ENCODE results near the gene ZNF678.

ZNF678 gene

DNA sequence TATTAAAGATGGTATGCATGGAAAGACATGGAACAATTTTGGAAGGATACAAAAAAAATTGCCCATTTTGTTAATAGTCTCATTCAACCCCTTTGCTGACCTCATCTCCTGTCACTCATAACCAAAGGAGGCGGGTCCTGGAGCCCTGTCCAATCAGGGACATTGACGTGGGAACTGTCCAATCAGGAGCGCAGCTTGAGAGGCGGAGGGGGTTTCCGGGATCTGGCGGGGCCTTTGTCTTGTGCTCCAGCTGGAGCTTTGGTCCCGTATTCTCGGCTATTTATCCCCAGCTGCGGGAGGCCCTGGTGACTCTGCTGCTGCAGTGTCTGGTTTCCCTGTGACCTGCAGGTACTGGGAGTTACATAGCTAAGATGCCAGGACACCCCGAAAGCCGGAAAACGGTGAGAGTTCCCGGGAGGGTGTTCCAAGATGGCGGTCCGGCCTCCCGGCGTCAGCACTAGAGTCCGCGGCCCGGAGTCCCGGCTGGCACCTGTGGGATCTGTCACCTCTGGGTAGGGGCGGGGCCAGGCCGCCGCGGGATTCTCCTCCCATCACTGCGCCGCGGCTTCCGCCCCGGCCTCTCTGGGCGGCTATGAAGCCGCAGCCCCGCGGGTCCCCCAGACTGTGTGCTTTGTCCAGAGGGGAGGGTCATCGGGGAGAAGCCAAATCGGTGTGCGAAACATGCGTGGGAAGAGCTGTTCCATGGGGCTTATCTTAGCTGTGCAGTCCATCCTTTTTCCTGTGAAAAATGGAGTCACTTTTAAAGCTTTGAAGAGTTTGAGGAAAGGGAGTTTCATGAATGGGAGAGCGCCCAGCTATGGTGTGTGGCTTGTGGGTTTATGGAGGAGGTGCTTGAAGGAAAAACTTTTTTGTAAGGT lies at the start of gene ZNF678:
TSS of gene ZNF678 (plus strand) at position 233 of the 878 bp plus-strand sequence. CDS start 87,436 bp downstream, outside the sequence.
- peak; percentile 68 to 71 for DNase-seq (ENCODE audit: low read depth in 2 of 2)

- no peak for DNase-seq (ENCODE audit: low read depth in 2 of 2)
These were observed 44.5 kb upstream of the ZNF678 start for GRCh38 chr1:227518876-227519275.

- no peak for DNase-seq (ENCODE audit: low read depth in 2 of 2)
These were observed 41.6 kb upstream of the ZNF678 start for GRCh38 chr1:227521782-227522181.

DNA sequence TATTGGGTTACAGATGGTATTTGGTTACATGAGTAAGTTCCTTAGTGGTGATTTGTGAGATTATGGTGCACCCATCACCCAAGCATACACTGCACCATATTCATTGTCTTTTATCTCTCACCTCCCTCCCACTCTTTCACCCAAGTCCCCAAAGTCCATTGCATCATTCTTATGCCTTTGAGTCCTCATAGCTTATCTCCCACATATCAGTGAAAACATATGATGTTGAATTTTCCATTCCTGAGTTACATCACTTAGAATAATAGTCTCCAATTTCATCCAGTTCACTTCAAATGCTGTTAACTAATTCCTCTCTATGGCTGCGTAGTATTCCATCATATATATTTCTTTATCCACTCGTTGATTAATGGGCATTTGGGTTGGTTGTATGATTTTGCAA lies 36.8 kb upstream of the ZNF678 start:
- DNase-seq (ENCODE audit: low read depth in 2 of 2) = no peak

GRCh38 chr1:227532019-227532619 lies 31.2 kb upstream of the ZNF678 start:
- DNase-seq (ENCODE audit: low read depth in 2 of 2) = no peak

DNA sequence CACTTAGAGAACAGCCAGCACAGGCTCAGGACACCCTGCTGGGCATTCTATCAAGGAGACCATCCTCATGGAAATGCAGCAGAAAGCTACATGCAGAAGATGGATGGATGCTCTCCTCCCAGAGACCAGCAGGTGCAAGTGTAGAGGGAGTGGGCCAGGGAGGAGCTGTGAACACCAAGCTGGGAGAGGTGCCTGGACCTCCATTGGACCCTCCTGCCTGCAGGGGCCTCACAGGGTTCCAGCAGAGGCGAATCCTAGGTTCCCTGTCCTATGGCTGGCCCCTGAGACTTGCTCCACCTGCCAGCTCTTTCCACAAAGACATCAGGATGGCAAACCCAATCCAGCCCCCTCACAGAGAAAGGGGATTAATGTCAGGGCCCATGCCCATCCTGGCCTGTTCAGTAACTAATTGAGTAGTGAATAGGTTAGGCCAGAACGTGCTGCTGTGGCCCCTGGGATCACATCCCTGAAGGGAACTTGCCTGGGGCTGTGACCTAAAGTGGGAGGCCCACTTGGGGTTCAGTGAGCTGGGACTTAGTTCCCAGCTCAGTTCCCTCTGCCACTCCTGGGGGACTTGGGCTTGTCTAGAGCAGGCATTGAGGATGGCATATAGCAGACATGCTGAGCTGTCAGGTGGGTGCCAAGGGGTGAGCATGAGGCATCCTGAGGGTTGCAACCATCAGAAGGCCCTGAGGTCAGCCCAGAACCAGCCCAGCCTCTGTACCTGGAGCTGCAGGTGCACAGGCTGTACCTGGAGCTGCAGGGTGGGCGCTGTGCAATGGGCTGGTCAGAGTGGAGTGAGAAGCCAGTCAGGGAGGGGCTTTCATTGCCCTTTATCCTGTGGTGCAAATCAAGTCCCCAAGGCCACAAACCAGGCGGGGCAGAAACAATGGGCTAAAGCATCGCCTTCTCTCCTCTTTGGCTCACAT lies 22.9 kb upstream of the ZNF678 start:
- DNase-seq (ENCODE audit: low read depth in 2 of 2) = no peak

DNA sequence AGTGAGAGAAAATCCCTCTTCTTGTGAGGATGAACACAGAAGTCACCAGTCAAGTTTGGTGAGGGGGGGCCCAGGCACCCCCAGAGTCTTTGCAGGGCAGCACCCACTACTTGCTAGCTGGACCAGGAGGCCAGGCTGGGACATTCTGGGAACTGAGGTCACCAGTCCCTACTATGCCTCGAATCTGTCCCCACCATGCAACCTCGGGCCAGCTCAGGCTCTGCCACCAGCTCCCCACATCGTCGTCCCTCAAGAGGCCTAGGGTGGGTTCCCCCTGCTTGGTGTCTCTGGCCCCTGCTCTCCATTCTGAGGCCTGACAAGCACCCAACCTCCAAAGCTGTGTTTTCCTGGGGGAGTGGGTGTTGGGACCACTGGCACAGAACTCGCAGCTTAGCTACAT lies 22.2 kb upstream of the ZNF678 start:
- DNase-seq (ENCODE audit: low read depth in 2 of 2) = no peak

DNA sequence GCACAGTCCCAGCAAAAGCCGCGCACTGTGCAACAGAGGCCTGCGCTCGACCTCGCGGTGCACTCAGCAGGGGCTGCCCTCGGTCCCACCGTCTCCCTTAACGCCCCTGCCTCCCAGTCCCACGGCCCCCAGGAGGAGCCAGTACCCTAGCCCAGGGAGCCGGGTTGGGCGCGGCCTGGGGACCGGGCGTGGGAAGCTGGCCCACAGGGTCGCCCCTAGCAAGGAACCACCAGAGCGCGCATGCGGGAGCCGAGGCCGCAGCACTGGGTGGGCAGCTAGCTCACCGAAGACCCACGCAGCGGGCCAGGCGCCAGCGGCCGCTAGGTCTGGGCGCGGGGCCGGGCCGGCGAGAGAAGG lies 21.6 kb upstream of the ZNF678 start:
- DNase-seq (ENCODE audit: low read depth in 2 of 2) = no peak

- peak; percentile 81 to 83 for DNase-seq (ENCODE audit: low read depth in 2 of 2)
These were observed 20.9 kb upstream of the ZNF678 start for GRCh38 chr1:227542153-227543120.

DNA sequence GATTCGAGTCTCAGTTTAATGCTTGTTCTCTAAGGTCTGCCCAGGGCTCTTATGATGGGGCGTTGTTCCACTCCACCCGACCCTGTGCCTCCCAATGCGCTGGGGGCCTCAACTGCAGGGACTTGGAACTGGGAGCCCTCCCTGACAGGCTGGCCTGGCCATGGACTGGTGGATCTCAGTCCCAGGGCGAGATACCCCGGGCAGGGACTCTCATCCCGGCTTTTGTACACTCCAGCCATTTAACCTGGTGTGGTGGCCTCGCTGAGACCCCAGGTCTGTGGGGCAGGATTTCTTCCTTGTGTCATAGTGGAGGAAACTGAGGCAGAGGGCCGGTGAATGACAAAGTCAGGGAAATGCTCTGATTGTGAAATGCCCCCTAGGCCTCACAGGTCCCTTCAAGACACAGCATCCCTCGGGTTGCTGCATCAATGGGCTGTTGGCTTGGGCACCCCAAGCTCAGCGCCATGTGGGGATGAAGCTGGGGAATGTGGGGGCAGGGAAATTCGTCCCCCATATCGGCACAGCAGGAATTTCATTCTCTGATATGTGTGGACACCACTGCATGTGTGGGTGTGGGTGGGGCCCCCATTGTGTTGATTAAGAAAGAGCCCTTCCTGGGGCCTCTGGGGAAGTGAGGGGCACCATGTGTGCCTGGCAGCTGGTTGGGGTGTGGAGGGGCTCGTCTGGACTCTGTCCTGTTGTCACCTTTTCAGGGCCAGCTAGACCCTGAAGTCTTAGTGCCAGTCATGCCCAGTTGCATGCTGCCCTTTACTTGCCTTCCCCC lies 19.9 kb upstream of the ZNF678 start:
- DNase-seq (ENCODE audit: low read depth in 2 of 2) = no peak

DNA sequence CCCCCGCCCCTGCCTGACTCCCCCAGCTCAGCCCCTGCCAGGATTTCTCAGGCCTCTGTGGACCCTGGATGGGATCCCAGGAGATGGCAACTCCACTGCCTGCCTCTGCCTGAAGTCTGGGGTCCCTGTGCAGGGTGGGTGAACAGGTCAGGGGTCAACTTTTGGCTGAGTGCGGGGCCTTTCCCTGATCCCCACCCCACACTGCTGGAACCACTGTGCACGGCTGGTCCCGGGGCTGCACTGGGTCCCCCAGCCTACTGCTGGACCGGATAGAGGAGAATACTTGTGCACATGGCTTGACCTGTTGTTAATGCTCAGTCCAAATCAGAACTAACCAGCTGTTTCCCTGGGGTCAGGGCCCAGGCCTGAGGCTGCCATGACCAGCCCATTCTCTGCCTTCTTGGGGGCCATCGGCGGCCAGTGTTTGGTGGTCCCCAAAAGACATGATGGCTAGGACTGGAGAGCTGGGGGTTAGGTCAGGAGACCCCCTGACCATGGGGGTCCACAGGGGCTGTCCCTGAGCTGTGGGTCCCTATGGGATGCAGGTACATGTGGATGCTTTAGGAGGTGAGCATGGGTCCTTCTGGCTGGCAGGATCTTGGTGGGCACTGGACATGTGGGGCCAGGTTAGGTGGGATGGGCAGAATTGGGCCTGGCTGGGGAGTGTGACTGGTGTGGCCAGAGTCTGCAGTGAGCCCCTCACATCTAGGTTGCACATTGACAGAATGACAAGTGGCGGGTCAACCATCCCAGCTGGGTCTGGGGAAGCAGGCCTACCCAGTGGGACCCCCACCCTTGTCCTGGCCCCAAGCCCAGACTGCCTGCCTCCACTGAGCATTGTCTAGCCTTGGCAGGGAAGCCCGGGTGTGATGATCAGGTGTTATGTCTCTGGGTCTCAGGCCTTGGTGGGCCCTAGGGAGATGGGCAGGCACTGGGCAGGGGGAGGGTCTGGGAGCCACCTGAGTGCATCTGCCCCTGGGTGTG lies 19.0 kb upstream of the ZNF678 start:
- no peak for DNase-seq (ENCODE audit: low read depth in 2 of 2)

GRCh38 chr1:227545361-227545760 lies 18.0 kb upstream of the ZNF678 start:
- no peak for DNase-seq (ENCODE audit: low read depth in 2 of 2)

GRCh38 chr1:227546059-227546458 lies 17.3 kb upstream of the ZNF678 start:
- DNase-seq (ENCODE audit: low read depth in 2 of 2) = no peak

DNA sequence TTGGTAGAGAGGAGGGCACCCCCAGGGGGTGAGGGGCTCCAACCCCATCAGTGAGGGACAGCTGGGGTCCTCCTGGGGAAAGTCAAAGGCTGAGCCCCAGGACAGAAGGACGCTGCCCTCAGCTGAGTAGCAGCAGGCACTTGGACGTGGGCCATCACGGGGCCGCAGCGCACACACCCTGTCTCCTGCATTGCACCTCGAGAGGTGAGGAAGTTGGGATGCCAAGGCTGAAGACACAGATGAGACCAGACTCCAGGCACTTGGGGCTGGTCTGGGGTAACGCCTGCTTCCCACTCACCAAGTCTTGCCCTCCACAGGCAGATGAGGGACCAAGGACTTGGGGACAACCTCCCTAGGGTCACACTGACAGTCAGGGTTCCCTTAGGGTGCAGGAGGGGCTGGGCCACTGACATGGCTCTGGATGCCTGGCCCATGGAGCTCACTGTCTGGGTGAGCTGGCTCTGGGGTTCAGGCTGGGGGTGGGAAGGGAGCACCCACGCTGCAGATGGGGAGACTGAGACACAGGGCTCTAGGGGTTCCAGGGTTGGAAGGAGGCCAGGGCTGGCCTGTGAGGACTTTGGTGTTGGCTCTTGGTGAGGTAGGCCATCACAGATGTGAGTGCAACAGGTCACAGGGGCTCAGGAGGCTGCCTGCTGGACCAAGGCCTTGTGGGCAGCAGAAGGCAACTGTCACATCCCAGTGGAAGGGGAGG lies 16.6 kb upstream of the ZNF678 start:
- DNase-seq (ENCODE audit: low read depth in 2 of 2) = no peak

DNA sequence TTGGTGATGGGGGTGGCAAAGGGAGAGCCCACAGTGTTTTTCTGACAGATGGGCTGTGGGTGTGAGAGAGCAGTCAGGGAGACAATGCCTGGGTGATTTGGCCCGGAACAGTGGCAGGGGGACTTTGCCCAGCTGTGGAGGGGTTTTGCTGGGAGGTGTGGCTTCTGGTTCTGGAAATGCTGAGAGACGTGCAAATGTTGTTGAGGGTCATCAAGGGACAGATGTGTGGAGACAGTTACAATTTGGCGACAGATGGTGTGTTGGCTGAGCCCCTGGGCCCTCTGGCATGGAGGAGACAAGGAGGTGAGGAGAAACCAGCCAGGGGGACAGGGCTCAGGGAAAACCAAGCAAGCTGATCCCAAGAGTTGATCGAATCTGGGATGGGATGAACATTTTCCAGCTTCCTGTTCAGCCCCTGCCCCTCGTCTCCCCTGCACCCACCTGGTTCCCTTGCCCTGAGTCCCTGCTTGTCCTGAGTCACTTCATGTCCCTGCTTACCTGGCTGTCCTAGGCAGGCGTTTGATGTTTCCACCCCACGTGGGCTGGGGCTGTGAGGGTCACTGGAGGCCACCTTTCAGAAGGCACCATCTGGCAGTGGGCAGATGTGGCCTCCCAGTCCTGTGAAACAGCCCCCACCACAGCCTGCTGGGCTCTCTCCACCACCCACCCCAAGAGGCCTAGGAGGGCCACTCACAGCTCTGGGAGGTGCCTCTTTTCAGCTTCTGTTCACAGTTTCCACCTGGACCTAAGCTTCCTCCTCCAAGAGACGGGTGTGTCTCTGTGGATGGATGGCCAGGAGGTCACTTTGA lies 15.8 kb upstream of the ZNF678 start:
- DNase-seq (ENCODE audit: low read depth in 2 of 2) = no peak

GRCh38 chr1:227548119-227548397 lies 15.3 kb upstream of the ZNF678 start:
- no peak for DNase-seq (ENCODE audit: low read depth in 2 of 2)

DNA sequence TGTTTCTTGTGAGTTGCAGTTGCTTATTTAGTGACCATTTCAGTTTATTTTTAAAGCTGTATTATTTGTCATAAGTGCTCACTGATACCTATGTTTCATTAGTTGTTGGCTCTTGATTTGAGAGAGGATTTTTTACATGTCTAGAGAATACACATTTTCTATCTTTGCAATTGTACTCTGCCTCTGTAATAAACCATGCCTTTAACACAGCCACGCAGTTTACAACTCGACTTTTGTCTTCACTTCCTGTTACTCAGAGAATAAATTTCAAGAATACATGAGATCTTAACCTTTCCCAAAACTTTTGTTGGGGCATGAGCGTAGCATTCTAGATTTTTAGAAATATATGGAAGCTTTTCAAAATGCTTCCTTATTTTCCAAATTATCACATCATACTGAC lies 14.9 kb upstream of the ZNF678 start:
- no peak for DNase-seq (ENCODE audit: low read depth in 2 of 2)

DNA sequence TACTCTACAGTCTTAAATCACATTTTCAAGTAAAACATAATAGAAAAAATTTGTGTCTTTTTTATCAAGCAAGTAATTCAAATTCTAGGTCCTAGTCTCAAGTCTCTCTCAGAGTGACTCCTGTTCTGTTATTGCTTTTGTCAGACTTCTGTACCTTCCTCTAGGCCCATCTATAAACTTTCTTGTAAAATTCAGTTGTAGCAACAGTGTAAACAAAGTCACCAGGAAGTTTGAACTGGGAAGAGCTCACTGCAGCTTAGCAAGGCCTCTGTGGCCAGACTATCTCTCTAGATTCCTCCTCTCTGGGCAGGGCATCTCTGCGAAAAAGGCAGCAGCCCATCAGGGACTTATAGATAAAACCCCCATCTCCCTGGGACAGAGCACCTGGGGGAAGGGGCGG lies 13.5 kb upstream of the ZNF678 start:
- DNase-seq (ENCODE audit: low read depth in 2 of 2) = no peak

All from stimulated activated CD8-positive, alpha-beta memory T cell treated with anti-CD3 and anti-CD28 coated beads, Interleukin-7, amount 100 ng/mL, for 1 hour (primary cell).